Measurements from ENCODE around the gene FAM20C. TPM values are rescaled to one million over a fixed set of nuclear protein-coding genes. Genes with fewer than 3 reads are reported as not detected.

Gene FAM20C
- total RNA-seq, 1 donor from 2014 or later, result 22.2 TPM

- no peaks in the 10 kb centered on the region for H3K36me3 ChIP-seq
- peaks cover 16% of the 10 kb centered on the region for H3K4me1 ChIP-seq
- H3K27ac ChIP-seq (replicated peaks), result no peak overlapping the region
- DNase-seq, result no peak
- intact Hi-C loops (cut with micrococcal nuclease), result no loop called here
- TF ChIP-seq CTCF (IDR thresholded peaks at IDR 0.05; ENCODE audit: borderline replicate concordance), result no peak
- peaks cover 96% of the 10 kb centered on the region for H3K27me3 ChIP-seq (ENCODE audit: low read depth)
- H3K9me3 ChIP-seq (replicated peaks), result no peaks in the 10 kb centered on the region
- no peak overlapping the region for H3K4me3 ChIP-seq
These were observed 99.2 kb downstream of the FAM20C start for GRCh38 chr7:291373-292092.

- no peak for DNase-seq
- H3K9me3 ChIP-seq (replicated peaks), result no peaks in the 10 kb centered on the region
- H3K4me1 ChIP-seq, result peaks cover 16% of the 10 kb centered on the region
- no peak overlapping the region for H3K27ac ChIP-seq (replicated peaks)
- H3K36me3 ChIP-seq, result no peaks in the 10 kb centered on the region
- peaks cover 93% of the 10 kb centered on the region for H3K27me3 ChIP-seq (ENCODE audit: low read depth)
- H3K4me3 ChIP-seq, result no peak overlapping the region
- intact Hi-C loops (cut with micrococcal nuclease), result no loop called here
- TF ChIP-seq CTCF (IDR thresholded peaks at IDR 0.05; ENCODE audit: borderline replicate concordance), result no peak
These were observed 99.9 kb downstream of the FAM20C start for GRCh38 chr7:292226-292625.

GRCh38 chr7:292826-293225 is 100.5 kb downstream of the FAM20C start:
- H3K36me3 ChIP-seq, result no peaks in the 10 kb centered on the region
- H3K4me1 ChIP-seq, result peaks cover 16% of the 10 kb centered on the region
- no peaks in the 10 kb centered on the region for H3K9me3 ChIP-seq (replicated peaks)
- no peak overlapping the region for H3K4me3 ChIP-seq
- no peak for TF ChIP-seq CTCF (IDR thresholded peaks at IDR 0.05; ENCODE audit: borderline replicate concordance)
- H3K27ac ChIP-seq (replicated peaks), result no peak overlapping the region
- no peak for DNase-seq
- peaks cover 93% of the 10 kb centered on the region for H3K27me3 ChIP-seq (ENCODE audit: low read depth)
- intact Hi-C loops (cut with micrococcal nuclease), result no loop called here

- Histone ChIP-seq H3K4me1 (peaks cover 16% of the 10 kb centered on the region), H3K4me3 (no peak overlapping the region), H3K27me3 (ENCODE audit: low read depth) (peaks cover 89% of the 10 kb centered on the region), H3K36me3 (no peaks in the 10 kb centered on the region), H3K9me3 (replicated peaks) (no peaks in the 10 kb centered on the region), H3K27ac (replicated peaks) (no peak overlapping the region)
- DNase-seq, result no peak
- no peak for TF ChIP-seq CTCF (IDR thresholded peaks at IDR 0.05; ENCODE audit: borderline replicate concordance)
- intact Hi-C loops (cut with micrococcal nuclease), result no loop called here
These were observed 101.5 kb downstream of the FAM20C start for GRCh38 chr7:293681-294439.

GRCh38 chr7:294440-295154 is 102.2 kb downstream of the FAM20C start:
- H3K36me3 ChIP-seq, result no peaks in the 10 kb centered on the region
- no peak overlapping the region for H3K27ac ChIP-seq (replicated peaks)
- peaks cover 88% of the 10 kb centered on the region for H3K27me3 ChIP-seq (ENCODE audit: low read depth)
- intact Hi-C loops (cut with micrococcal nuclease), result no loop called here
- no peak overlapping the region for H3K4me3 ChIP-seq
- H3K4me1 ChIP-seq, result peaks cover 13% of the 10 kb centered on the region
- no peak for TF ChIP-seq CTCF (IDR thresholded peaks at IDR 0.05; ENCODE audit: borderline replicate concordance)
- no peak for DNase-seq
- H3K9me3 ChIP-seq (replicated peaks), result no peaks in the 10 kb centered on the region

All from left ventricle myocardium inferior (tissue), 1 donor.